ENCODE data around the gene COG5.

Gene COG5

DNA sequence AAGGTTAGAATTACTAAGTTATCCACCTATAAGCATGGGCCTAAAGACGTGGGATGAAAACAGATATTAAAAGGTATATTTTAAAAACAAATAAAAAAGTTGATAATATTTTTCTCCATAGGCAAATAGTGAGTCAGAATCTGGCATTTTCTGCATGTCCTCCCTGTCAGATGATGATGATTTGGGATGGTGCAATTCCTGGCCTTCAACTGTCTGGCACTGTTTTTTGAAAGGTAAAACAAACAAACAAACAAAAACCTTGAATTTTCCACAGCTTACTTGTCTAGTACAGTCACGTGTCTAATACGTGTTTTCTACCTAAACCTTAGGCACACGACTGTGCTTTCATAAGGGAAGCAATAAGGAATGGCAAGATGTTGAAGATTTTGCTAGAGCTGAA is 377.5 kb downstream of the COG5 start:
- H4K12ac ChIP-seq (ENCODE audit: low read depth, low read length), result no peak overlapping the region
- WGBS (ENCODE audit: extremely low coverage, insufficient coverage, insufficient read length), result no CpG with 5 or more reads among the region's 4 CpGs
- no peak overlapping the region for H2AK5ac ChIP-seq (ENCODE audit: low read length)
- H4K91ac ChIP-seq (ENCODE audit: low read depth, low read length), result no peak overlapping the region
- no peaks in the 10 kb centered on the region for H3K79me2 ChIP-seq (ENCODE audit: control insufficient read depth, insufficient read depth, low read length, poor library complexity)
- H3K23ac ChIP-seq (ENCODE audit: low read length), result no peak overlapping the region
- H4K8ac ChIP-seq (ENCODE audit: low read depth, low read length), result no peak overlapping the region
- no peak overlapping the region for H3K4me3 ChIP-seq (ENCODE audit: low read depth, low read length)
- H3K4me1 ChIP-seq (ENCODE audit: control insufficient read depth in 1 of 2, insufficient read depth in 2 of 2, low read length in 2 of 2), result peaks cover 0 to 2% of the 10 kb centered on the region in 2 experiments
- no peak overlapping the region for H3K18ac ChIP-seq (ENCODE audit: low read length)
- H2BK5ac ChIP-seq (ENCODE audit: low read depth, low read length, poor library complexity), result no peak overlapping the region
- H3K27me3 ChIP-seq (ENCODE audit: insufficient read depth, low read length), result no peaks in the 10 kb centered on the region
- no peak overlapping the region for H3K9ac ChIP-seq (ENCODE audit: low read length)
- H2BK120ac ChIP-seq (ENCODE audit: insufficient read depth, low read length, poor library complexity), result no peak overlapping the region
- no peak overlapping the region for H2AFZ ChIP-seq (ENCODE audit: insufficient read depth, low read length, poor library complexity)
- no peak for DNase-seq
- H2BK12ac ChIP-seq (ENCODE audit: low read length), result no peak overlapping the region
- no peak overlapping the region for H3K14ac ChIP-seq (ENCODE audit: low read length)
- H3K4ac ChIP-seq (ENCODE audit: low read depth, low read length), result no peak overlapping the region
- no peak overlapping the region for H3K4me2 ChIP-seq (ENCODE audit: low read length)
- H3K36me3 ChIP-seq (ENCODE audit: control insufficient read depth in 1 of 2, insufficient read depth in 2 of 2, low read length in 2 of 2), result peaks cover 0 to 14% of the 10 kb centered on the region in 2 experiments
- H3K9me3 ChIP-seq (ENCODE audit: insufficient read depth, low read depth, low read length), result no peaks in the 10 kb centered on the region
- no peaks in the 10 kb centered on the region for H3K79me1 ChIP-seq (ENCODE audit: low read length)
- no peak overlapping the region for H3K27ac ChIP-seq (ENCODE audit: low read depth, low read length)

DNA sequence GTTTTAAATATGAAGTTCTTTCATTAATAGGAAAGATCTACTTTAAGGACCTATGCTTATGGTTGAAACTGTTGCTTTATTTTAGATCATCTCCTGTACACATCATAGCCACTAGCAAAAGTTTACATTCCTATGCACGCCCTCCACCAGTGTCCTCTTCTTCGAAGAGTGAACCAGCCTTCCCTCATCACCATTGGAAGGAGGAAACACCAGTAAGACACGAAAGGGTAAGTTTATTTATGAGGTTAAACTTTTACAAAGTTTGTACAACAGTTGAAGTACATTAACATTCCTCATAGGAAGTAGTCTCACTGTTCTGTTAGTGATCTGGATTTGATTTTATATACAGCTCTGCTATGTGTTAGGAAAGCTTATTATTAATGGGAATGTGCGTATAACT is 378.0 kb downstream of the COG5 start:
- Histone ChIP-seq H3K4ac (ENCODE audit: low read depth, low read length) (no peak overlapping the region), H3K79me2 (ENCODE audit: control insufficient read depth, insufficient read depth, low read length, poor library complexity) (no peaks in the 10 kb centered on the region), H3K14ac (ENCODE audit: low read length) (no peak overlapping the region), H3K23ac (ENCODE audit: low read length) (no peak overlapping the region), H4K8ac (ENCODE audit: low read depth, low read length) (no peak overlapping the region), H3K4me3 (ENCODE audit: low read depth, low read length) (no peak overlapping the region), H3K4me2 (ENCODE audit: low read length) (no peak overlapping the region), H2AFZ (ENCODE audit: insufficient read depth, low read length, poor library complexity) (no peak overlapping the region), H4K91ac (ENCODE audit: low read depth, low read length) (no peak overlapping the region), H3K4me1 (ENCODE audit: control insufficient read depth in 1 of 2, insufficient read depth in 2 of 2, low read length in 2 of 2) (peaks cover 0 to 2% of the 10 kb centered on the region in 2 experiments), H2BK12ac (ENCODE audit: low read length) (no peak overlapping the region), H3K9ac (ENCODE audit: low read length) (no peak overlapping the region), H4K12ac (ENCODE audit: low read depth, low read length) (no peak overlapping the region), H3K27ac (ENCODE audit: low read depth, low read length) (no peak overlapping the region), H3K9me3 (ENCODE audit: insufficient read depth, low read depth, low read length) (no peaks in the 10 kb centered on the region), H3K79me1 (ENCODE audit: low read length) (no peaks in the 10 kb centered on the region), H2AK5ac (ENCODE audit: low read length) (no peak overlapping the region), H2BK5ac (ENCODE audit: low read depth, low read length, poor library complexity) (no peak overlapping the region), H3K36me3 (ENCODE audit: control insufficient read depth in 1 of 2, insufficient read depth in 2 of 2, low read length in 2 of 2) (peaks cover 0 to 12% of the 10 kb centered on the region in 2 experiments), H2BK120ac (ENCODE audit: insufficient read depth, low read length, poor library complexity) (no peak overlapping the region), H3K18ac (ENCODE audit: low read length) (no peak overlapping the region), H3K27me3 (ENCODE audit: insufficient read depth, low read length) (no peaks in the 10 kb centered on the region)
- DNase-seq, result no peak
- no CpG with 5 or more reads among the region's 4 CpGs for WGBS (ENCODE audit: extremely low coverage, insufficient coverage, insufficient read length)

DNA sequence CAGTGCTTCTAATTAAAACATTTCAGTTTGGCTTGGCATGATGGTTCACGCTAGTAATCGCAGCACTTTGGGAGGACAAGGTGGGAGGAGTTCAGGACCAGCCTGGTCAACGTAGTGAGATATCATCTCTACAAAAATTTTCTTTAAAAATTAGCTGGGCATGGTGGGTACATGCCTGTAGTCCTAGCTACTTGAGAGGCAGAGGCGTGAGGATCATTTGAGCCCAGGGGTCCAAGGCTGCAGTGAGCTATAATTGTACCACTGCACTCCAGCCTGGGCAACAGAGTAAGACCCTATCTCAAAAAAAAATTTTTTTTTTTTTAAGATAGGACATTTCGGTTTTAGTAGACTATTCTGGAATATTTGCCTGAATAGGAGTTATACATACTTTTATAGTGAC is 382.5 kb downstream of the COG5 start:
- WGBS (ENCODE audit: extremely low coverage, insufficient coverage, insufficient read length), result no CpG with 5 or more reads among the region's 5 CpGs
- no peak overlapping the region for H3K9ac ChIP-seq (ENCODE audit: low read length)
- H3K79me2 ChIP-seq (ENCODE audit: control insufficient read depth, insufficient read depth, low read length, poor library complexity), result no peaks in the 10 kb centered on the region
- H2AK5ac ChIP-seq (ENCODE audit: low read length), result no peak overlapping the region
- H3K27me3 ChIP-seq (ENCODE audit: insufficient read depth, low read length), result no peaks in the 10 kb centered on the region
- H3K4me2 ChIP-seq (ENCODE audit: low read length), result no peak overlapping the region
- no peak overlapping the region for H2AFZ ChIP-seq (ENCODE audit: insufficient read depth, low read length, poor library complexity)
- H2BK120ac ChIP-seq (ENCODE audit: insufficient read depth, low read length, poor library complexity), result no peak overlapping the region
- H3K18ac ChIP-seq (ENCODE audit: low read length), result no peak overlapping the region
- peaks cover 0 to 4% of the 10 kb centered on the region in 2 experiments for H3K36me3 ChIP-seq (ENCODE audit: control insufficient read depth in 1 of 2, insufficient read depth in 2 of 2, low read length in 2 of 2)
- no peak overlapping the region for H3K14ac ChIP-seq (ENCODE audit: low read length)
- DNase-seq, result no peak
- H3K9me3 ChIP-seq (ENCODE audit: insufficient read depth, low read depth, low read length), result no peaks in the 10 kb centered on the region
- no peak overlapping the region for H3K23ac ChIP-seq (ENCODE audit: low read length)
- H3K79me1 ChIP-seq (ENCODE audit: low read length), result no peaks in the 10 kb centered on the region
- no peaks in the 10 kb centered on the region for H3K4me1 ChIP-seq (ENCODE audit: control insufficient read depth in 1 of 2, insufficient read depth in 2 of 2, low read length in 2 of 2)
- H3K4ac ChIP-seq (ENCODE audit: low read depth, low read length), result no peak overlapping the region
- no peak overlapping the region for H3K4me3 ChIP-seq (ENCODE audit: low read depth, low read length)
- H2BK12ac ChIP-seq (ENCODE audit: low read length), result no peak overlapping the region
- no peak overlapping the region for H4K91ac ChIP-seq (ENCODE audit: low read depth, low read length)
- no peak overlapping the region for H4K8ac ChIP-seq (ENCODE audit: low read depth, low read length)
- no peak overlapping the region for H2BK5ac ChIP-seq (ENCODE audit: low read depth, low read length, poor library complexity)
- H3K27ac ChIP-seq (ENCODE audit: low read depth, low read length), result no peak overlapping the region
- H4K12ac ChIP-seq (ENCODE audit: low read depth, low read length), result no peak overlapping the region

- no CpG with 5 or more reads among the region's 1 CpG for WGBS (ENCODE audit: extremely low coverage, insufficient coverage, insufficient read length)
Observed at GRCh38 chr7:107180378-107180777, 383.3 kb downstream of the COG5 start.

More at GRCh38 chr7:107180378-107180777, 383.3 kb downstream of the COG5 start:
- Histone ChIP-seq H3K79me1 (ENCODE audit: low read length) (no peaks in the 10 kb centered on the region), H3K23ac (ENCODE audit: low read length) (no peak overlapping the region), H3K14ac (ENCODE audit: low read length) (no peak overlapping the region), H3K4ac (ENCODE audit: low read depth, low read length) (no peak overlapping the region), H3K79me2 (ENCODE audit: control insufficient read depth, insufficient read depth, low read length, poor library complexity) (no peaks in the 10 kb centered on the region), H3K4me1 (ENCODE audit: control insufficient read depth in 1 of 2, insufficient read depth in 2 of 2, low read length in 2 of 2) (no peaks in the 10 kb centered on the region), H4K8ac (ENCODE audit: low read depth, low read length) (no peak overlapping the region), H3K18ac (ENCODE audit: low read length) (no peak overlapping the region), H3K27me3 (ENCODE audit: insufficient read depth, low read length) (no peaks in the 10 kb centered on the region), H2BK12ac (ENCODE audit: low read length) (no peak overlapping the region), H2BK120ac (ENCODE audit: insufficient read depth, low read length, poor library complexity) (no peak overlapping the region), H3K36me3 (ENCODE audit: control insufficient read depth in 1 of 2, insufficient read depth in 2 of 2, low read length in 2 of 2) (peaks cover 2% of the 10 kb centered on the region in 2 experiments), H3K9ac (ENCODE audit: low read length) (no peak overlapping the region), H3K4me3 (ENCODE audit: low read depth, low read length) (no peak overlapping the region), H2AK5ac (ENCODE audit: low read length) (no peak overlapping the region), H3K9me3 (ENCODE audit: insufficient read depth, low read depth, low read length) (no peaks in the 10 kb centered on the region), H3K4me2 (ENCODE audit: low read length) (no peak overlapping the region), H3K27ac (ENCODE audit: low read depth, low read length) (no peak overlapping the region), H4K91ac (ENCODE audit: low read depth, low read length) (no peak overlapping the region), H4K12ac (ENCODE audit: low read depth, low read length) (no peak overlapping the region), H2AFZ (ENCODE audit: insufficient read depth, low read length, poor library complexity) (no peak overlapping the region), H2BK5ac (ENCODE audit: low read depth, low read length, poor library complexity) (no peak overlapping the region)
- no peak for DNase-seq
